ENCODE measurements around the gene RIPK3.
"Not testable (repeated sequence)": the region's sequence is repeated elsewhere in the genome, so short reads cannot be mapped to it uniquely, and the experiment has no call there.

Gene RIPK3

DNA sequence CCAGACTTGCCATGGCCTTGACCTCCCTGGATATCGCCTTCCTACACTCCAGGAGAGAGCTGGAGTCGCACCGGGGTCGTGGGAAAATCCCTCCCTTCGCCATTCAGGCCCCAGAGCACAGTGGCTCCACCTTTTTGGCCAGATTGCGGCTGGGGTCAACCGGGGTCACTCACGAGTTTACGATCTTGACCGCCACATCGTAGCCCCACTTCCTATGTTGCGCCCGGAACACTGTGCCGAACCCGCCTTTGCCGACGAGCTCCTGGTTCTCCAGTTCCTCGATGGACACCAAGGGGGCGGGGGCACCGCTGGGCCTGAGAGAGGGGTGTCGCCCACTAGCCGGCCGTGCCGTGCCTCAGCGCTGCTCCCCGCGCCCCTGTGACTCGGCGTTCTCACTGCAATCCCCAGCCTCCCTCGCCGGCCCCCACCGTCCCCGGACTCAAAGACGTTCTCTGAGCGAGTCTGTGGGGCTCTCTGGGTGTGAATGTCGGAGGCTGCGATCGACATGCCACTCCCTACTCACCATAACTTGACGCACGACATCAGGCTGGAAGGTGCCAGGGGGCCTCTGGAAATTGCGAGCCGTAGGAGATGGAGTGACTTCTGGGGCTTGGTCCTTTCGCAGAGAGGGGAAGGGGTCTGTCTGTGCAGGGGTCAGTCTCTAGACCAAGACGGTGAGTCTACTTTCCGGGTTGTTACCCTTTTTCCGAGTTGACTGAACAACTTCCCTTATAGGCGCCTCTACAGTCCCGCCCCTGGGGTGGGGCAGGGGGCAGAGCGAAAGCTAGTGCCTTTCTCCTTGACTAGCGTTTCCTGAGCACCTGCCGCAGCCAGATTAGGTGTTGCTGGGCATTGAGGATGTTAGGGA lies at the start of gene RIPK3:
Gene RIPK3, minus strand, starts transcription at position 708 of the 868 bp plus-strand sequence. Its CDS starts 165 bp downstream, at position 543.
- no peak for DNase-seq

DNA sequence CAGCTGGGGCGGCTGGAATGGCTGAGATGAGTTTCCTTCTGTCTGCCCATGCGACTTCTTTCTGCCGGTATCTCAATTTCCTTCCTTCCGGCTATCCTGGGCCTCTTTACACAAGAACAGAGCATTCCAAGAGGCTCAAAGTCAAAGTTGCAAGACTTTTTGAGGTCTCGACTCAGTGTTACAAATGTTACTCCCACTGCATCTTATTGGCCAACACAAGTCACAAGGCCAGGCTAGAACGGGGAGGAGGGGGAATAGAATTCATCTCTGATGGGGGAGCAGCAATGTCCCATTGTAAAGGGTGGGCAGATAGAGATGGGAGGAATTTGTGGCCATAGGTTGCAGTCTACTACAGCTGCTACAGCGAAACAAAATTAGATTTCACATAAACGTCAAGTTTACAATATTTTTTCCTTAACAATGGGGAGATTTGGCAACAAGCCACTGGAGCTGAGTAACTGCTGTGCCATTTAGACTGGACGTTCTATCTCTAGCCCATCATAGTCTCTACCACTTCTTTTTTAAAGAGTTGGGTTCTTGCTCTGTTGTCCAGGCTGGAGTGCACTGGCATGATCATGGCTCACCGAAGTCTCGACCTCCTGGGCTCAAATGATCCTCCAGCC lies 49.5 kb upstream of the RIPK3 start:
- no peak for DNase-seq

DNA sequence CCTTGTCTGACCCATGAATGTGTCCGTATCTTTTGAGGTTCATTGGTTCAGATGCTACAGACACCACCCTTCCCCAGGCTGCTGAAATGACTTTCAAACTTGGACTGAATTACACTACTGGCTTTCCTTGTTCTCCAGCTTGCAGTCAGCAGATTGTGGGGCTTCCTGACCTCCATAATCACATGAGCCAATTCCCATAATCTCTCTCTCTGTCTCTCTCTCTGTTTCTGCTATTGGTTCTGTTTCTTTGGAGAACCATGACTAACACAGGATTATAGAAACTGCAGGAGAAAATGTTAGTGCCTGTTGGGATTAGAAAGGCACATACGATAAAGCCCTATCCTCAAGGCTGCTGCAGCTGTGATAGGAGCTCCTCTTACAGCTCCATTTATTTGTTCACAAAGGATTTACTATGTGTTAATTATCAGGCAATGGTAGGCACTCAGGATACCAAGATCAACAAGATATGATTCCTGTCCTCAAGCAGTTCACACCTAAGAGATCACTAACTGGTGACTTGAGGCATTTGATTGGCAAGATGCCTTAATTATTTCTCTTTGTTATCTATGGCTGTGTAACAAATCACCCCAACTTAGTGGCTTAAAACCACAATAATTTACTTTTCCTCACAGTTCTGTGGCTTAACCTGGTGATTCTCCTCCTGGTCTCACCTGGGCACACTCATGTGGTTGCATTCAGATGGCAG lies 48.8 kb upstream of the RIPK3 start:
- no peak for DNase-seq

DNA sequence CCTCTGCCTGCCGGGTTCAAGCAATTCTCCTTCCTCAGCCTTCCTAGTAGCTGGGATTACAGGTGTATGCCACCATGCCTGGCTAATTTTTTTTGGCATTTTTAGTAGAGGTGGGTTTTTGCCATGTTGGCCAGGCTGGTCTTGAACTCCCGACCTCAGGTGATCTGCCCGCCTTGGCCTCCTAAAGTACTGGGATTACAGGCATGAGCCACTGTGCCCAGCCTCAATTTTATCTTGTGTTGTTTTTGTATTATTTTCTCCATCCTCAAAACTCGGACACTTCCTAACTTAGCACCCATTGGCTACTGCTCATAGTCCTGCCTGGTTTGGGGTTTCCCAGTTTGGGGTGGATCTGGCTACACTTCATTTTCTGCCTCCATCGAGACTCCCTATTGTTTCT lies 47.8 kb upstream of the RIPK3 start:
- not testable (repeated sequence) for DNase-seq

DNA sequence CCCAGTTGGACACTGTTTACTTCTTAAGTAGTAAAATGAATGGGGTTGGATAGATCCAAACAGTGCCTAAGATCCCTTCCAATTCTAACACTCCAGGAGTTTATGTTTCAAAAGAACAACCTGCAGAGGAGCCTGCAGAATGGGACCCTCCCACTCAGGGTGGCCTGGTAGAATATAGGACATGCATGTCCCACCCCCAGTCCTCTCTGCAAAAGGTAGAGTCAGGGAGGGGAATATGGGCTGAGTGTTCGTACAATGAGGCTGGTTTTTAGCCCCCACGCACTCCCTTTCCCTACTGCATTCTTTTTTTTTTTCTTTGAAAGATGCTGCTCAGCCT lies 47.2 kb upstream of the RIPK3 start:
- DNase-seq = no peak

DNA sequence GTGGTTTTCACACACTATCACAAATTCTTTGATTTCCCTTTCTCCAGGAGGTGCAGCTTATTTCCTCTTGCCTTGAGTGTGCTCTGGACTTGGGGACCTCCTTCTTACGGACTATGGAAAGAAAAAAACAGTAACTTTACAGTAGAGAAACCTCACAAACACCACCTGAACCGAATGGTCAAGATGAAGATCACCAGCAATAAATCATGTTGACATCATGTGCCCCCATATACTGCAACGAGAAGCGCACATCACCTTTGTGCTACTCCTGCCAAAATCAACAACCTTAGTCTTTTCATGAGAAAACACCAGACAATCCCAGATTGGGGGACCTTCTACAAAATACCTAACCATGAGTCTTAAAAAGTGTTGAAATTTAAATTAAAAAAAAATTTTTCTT lies 45.7 kb upstream of the RIPK3 start:
- no peak for DNase-seq

DNA sequence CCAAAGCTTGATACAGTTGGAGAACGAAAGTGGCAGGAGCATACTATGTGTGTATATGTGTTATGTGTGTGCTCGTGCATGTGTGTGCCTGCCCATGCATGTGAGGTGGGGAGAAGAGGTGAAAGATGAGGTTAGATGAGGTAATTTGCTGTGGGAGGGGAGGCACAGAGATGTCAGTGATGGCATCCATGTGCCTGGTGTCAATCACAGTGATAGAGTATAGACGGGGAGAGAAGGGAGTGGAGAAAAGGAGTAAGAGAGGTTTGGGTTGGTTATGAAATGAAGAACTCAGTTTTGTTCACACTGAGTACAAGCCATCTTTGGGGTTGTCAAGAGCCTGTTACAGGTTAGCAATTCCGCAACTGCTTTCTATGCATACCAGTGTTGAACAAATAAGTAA lies 44.4 kb upstream of the RIPK3 start:
- no peak for DNase-seq

DNA sequence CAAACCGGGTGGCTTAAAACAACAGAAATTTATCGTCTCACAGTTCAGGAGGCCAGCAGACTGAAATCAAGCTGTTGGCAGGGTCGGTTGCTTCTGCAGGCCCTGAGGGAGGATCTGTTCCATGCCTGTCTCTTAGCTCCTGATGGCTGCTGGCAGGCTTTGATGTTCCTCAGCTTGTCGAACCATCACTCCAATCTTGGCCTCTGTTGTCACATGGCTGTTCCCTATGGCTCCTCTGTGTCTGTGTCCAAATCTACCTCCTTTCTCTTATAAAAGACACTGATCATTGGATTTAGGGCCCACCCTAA lies 42.2 kb upstream of the RIPK3 start:
- no peak for DNase-seq

DNA sequence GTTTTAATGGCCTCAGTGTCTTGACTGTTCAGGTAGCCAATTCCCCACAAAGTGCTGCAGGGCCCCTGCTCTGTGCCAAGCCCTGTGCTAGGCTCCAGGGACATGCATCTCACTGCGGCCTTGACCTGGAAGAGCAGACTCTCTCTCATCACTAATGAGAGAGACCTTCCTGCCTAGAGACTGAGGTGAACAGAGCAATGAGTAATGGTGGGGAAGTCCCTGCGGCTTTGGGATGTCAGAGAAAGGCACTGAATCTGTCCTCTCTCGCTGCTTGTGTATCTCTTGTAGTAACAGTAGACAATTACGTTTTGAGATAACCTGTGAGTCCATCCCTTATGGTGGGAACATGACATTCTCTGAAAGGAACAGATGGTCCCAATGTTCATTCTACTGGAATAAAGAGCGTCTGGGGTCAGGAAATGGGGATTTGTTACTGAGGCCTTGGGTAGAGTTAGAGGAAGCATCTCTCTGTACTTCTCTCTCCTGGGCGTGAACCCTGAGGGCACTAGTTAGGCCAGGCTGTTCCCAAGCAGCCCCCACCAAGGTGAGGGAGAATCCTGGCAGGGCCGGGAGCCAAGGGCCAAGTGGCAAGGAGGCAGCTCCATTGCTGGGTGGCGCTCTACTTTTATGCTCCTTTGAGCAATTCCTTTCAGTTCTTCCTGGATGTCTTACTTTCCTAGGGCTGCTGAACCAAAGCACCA lies 41.7 kb upstream of the RIPK3 start:
- DNase-seq = no peak

DNA sequence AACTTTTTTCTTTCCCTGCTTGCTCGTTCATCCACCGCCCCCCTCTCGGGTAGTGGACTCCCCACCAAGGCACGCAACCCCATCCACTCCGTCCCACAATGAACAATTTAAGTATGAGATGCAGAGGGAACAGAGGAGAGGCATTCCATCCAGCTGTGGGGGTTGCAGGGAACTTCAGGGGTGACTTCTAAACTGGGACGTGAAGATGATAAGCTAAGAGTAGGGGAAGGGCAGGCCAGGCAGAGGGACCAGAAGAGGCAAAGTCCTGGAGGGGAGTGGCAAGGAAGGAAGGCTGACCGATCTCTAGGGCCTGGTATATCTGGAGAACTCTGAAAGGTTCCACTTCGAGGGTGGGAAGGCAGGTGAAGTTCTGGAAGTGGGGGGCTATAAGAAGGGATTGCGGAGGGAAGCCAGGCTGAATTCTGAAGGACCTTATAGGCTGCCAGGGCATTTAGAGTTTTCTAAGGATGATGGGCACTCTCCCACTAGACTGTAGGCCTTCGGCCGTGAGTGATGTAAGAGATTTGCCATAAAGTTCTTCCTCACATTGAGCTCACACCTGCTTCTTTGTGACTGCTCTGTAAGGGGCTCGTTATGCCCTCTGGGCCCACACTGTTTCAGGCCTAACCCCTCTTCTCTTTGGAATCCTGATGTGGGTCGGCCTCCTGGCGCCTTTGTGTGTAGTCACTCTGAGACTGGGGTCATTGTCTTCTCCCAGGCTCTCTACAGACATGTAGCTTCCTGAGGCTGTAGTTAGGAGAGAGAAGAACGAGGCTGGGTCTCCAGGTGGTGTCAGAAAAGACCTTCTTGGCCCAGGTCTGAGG lies 40.3 kb upstream of the RIPK3 start:
- DNase-seq = no peak

DNA sequence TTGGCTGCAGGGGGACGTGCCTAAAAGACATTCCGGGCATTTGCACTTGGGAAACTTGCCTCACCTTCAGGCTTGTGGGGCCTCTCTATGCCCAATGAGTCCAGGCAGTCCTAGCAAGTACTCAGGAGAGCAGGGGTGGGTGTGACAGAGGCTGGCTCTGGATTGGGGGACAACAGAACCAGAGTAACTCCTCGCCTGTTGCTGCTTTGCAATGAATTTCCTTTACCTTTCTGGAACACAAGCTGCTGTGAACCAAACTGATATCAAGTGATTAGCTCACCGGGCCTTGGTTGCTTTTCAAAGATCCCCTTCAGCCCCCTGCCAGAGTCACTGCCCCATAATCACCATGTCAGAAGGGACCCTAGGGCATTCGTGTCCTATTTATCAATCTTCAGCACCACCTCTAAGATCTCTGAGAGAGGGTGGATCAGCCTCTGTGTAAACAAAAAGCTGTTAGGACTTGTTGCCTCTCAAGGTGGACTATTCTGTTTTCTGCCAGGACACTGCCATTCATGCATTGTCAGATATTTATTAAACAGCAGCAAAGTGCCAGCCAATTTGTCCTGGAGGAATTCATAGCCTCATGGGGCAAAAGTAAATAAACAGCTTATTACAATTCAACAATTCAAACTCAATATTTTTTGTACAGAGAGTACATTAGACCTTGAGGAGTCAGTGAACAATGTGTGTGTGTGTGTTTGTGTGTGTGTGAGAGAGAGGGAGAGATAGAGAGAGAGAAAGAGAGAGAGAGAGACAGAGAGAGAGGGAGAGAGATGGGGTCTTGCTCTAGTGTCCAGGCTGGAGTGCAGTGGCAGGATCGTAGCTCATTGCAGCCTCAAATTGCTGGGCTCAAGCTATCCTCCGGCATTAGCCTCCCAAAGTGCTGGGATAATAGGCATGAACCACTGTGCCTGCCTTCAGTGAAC lies 39.5 kb upstream of the RIPK3 start:
- DNase-seq = no peak

DNA sequence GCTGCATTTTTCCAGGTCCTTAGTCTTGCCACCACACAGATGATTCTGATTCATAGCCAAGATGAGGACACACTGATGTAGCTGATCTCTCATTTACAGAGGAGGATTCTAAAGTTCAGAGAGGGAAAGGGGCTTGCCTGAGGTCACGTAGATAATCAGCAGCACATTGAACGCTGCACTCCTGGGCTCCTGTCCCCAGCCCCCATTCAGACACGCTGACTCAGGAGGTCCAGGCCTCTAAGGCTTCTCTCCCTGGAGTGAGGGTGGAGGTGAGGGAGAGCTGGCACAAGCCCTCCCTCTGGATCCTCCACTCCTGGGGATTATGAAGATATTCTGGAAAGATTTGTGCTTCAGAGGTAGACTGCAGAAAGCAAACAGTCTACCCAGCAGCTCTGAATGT lies 38.5 kb upstream of the RIPK3 start:
- DNase-seq = no peak

DNA sequence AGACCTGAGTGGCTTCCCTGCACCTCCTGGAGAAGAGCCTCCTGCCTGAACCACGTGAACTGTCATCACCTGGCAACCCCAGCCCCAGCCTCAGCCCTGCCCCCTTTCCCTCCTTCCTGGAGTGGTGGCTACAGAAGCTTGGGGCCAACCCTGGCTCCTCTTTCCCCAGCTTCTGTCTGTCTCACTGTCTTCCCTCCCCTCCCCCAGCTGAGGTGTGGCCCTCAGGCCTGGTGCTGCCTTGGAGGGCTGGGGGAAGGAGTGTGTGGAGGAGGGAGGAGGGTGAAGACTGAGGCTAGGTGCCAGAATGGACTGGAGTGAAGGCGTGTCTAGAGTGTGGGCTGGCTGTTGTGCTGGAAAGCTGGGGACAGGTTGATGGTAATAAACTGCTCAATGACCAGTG lies 37.9 kb upstream of the RIPK3 start:
- DNase-seq = no peak

DNA sequence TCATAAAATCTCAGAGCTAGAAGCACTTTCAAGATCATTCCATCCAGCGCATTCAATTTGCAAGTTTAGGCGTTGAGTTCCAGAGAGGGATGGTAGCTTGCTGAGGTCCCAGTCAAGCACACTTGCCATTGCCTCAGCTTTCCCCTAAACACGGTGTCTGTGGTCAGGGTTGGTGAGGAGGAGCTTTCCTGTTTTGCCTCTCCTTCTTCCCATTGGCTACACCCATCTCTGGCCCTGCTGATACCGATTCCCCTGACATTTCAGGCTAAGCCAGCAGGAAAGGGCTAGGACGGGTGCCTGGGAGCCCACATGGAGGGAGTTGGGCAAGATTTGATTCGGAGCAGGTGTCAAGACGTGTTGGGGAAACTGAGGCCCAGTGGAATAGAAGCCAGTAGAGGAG lies 37.3 kb upstream of the RIPK3 start:
- no peak for DNase-seq

DNA sequence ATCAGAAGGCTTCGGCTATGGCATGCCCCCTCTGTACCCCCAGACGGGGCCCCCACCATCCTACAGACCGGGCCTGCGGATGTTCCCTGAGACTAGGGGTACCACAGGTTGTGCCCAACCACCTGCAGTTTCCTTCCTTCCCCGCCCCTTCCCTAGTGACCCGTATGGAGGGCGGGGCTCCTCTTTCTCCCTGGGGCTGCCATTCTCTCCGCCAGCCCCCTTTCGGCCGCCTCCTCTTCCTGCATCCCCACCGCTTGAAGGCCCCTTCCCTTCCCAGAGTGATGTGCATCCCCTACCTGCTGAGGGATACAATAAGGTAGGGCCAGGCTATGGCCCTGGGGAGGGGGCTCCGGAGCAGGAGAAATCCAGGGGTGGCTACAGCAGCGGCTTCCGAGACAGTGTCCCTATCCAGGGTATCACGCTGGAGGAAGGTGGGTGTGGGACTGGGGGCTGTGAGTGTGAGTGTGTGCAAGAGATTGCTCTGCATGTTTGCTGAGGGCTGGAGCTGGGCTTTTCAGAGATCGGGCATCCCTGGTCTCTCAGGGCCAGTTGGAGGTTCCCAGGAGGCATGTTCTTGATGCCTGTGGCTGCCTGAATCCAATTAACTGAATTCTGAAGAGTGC lies 36.8 kb upstream of the RIPK3 start:
- no peak for DNase-seq

DNA sequence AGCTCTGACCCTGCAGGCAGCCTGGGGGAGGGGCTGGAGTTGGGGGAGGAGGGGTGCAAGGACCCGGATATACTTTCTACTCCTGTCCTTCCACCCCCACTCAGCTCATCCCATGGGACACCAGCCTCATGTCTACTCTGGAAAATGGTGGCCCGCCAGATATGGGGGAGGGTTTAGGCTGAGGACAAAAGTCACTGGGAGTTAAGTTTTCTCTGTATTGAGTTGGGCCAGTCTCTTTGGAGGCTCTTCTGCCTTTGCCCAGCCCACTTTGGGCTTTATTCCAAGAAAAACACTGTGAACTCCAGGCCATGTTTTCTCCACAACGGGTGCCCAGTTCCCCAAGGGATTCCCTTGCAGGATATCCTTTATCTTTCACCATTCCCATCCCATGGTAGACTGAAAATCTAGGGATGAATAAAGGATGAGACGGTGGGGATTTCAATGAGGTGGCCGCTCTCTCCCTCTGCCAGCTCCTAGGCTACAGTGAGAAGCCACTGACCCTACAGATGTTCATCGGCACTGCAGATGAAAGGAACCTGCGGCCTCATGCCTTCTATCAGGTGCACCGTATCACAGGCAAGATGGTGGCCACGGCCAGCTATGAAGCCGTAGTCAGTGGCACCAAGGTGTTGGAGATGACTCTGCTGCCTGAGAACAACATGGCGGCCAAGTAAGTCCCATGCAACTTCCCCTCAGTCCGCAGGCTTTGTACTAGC lies 33.1 kb upstream of the RIPK3 start:
- no peak for DNase-seq

DNA sequence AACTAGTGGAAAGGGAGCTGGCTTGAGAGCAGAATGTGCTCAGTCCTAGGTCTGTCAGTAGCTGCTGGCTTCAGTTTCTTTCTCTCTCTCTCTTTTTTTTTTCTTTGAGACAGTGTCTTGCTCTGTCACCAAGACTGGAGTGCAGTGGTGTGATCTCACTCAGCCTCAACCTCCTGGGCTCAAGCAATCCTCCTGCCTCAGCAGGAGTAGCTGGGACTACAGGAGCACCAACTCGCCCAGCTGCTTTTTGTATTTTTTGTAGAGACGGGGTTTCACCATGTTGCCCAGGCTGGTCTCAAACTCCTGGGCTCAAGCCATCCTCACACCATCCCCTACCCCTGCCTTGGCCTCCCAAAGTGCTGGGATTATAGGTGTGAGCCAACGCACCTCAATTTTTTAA lies 31.8 kb upstream of the RIPK3 start:
- DNase-seq = not testable (repeated sequence)

DNA sequence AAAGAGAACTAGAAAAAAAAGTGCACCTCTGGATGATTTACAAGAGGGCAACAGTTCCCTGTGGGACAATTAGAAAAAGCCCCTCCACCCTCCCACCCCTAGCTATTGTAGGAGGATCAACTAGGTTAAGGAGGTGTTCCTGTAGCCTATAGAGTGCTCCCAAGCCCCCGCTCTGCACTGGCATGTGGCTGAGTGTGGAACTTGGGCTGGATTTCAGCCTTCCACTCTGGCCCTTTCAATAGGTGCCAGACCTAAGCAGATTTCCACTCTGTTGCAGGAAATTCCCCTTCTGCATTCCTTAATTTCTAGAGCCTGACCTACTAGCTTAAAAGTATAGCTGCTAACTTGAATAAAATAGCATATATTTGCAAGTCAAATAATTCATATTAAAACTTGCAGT lies 31.0 kb upstream of the RIPK3 start:
- DNase-seq = no peak

DNA sequence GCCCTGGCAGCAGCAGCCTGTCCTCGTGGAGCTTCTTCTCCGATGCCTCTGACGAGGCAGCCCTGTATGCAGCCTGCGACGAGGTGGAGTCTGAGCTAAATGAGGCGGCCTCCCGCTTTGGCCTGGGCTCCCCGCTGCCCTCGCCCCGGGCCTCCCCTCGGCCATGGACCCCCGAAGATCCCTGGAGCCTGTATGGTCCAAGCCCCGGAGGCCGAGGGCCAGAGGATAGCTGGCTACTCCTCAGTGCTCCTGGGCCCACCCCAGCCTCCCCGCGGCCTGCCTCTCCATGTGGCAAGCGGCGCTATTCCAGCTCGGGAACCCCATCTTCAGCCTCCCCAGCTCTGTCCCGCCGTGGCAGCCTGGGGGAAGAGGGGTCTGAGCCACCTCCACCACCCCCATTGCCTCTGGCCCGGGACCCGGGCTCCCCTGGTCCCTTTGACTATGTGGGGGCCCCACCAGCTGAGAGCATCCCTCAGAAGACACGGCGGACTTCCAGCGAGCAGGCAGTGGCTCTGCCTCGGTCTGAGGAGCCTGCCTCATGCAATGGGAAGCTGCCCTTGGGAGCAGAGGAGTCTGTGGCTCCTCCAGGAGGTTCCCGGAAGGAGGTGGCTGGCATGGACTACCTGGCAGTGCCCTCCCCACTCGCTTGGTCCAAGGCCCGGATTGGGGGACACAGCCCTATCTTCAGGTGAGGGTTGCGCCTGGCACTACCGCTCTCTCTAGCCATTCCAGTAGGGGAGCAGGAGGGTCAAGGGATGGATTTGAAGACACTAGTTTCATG lies 30.3 kb upstream of the RIPK3 start:
- no peak for DNase-seq

DNA sequence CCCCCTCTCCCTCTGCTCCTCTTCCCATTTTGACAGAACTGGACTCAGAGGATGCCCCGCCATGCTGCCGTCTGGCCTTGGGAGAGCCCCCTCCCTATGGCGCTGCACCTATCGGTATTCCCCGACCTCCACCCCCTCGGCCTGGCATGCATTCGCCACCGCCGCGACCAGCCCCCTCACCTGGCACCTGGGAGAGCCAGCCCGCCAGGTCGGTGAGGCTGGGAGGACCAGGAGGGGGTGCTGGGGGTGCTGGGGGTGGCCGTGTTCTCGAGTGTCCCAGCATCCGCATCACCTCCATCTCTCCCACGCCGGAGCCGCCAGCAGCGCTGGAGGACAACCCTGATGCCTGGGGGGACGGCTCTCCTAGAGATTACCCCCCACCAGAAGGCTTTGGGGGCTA lies 29.7 kb upstream of the RIPK3 start:
- DNase-seq = no peak
